HG02870 (cell line): ENCODE results near the gene BUD31.
A peak's percentile ranks its signal among the peaks of the same experiment; 100 is the strongest.
"Not testable (repeated sequence)": the region's sequence is repeated elsewhere in the genome, so short reads cannot be mapped to it uniquely, and the experiment has no call there.

Source experiments
- ATAC-seq: cut with Tn5 transposase; IDR thresholded peaks from one replicate; pipeline ENCODE4 v1.9.1; 2021; ENCODE audit warnings: mild to moderate bottlenecking, moderate library complexity; ENCODE audit not compliant: unreplicated experiment

BUD31 gene

GRCh38 chr7:99397297-99397983 is 11.3 kb upstream of the BUD31 start:
- ATAC-seq = no peak

GRCh38 chr7:99398891-99399445 is 9.8 kb upstream of the BUD31 start:
- ATAC-seq = no peak

- no peak for ATAC-seq
These were observed 9.2 kb upstream of the BUD31 start for GRCh38 chr7:99399597-99399996.

GRCh38 chr7:99402854-99403253 is 5.9 kb upstream of the BUD31 start:
- ATAC-seq = no peak

GRCh38 chr7:99403764-99404163 is 5.0 kb upstream of the BUD31 start:
- no peak for ATAC-seq

- no peak for ATAC-seq
These were observed 4.4 kb upstream of the BUD31 start for GRCh38 chr7:99404235-99404976.

GRCh38 chr7:99404977-99405320 is 3.8 kb upstream of the BUD31 start:
- no peak for ATAC-seq

- no peak for ATAC-seq
These were observed 2.2 kb upstream of the BUD31 start for GRCh38 chr7:99406557-99406956.

- no peak for ATAC-seq
These were observed 844 bp upstream of the BUD31 start for GRCh38 chr7:99407872-99408378.

GRCh38 chr7:99409192-99409572 is 413 bp downstream of the BUD31 start:
- ATAC-seq = peak; percentile 3

- no peak for ATAC-seq
These were observed 1.0 kb downstream of the BUD31 start for GRCh38 chr7:99409806-99410205.

- no peak for ATAC-seq
These were observed 1.9 kb downstream of the BUD31 start for GRCh38 chr7:99410635-99411034.

GRCh38 chr7:99415513-99416127 is 6.9 kb downstream of the BUD31 start:
- not testable (repeated sequence) for ATAC-seq

GRCh38 chr7:99418260-99418659 is 9.5 kb downstream of the BUD31 start:
- ATAC-seq = no peak

- ATAC-seq = no peak
These were observed 10.7 kb downstream of the BUD31 start for GRCh38 chr7:99419323-99420021.

GRCh38 chr7:99420213-99420612 is 11.4 kb downstream of the BUD31 start:
- no peak for ATAC-seq

- ATAC-seq = no peak
These were observed 12.2 kb downstream of the BUD31 start for GRCh38 chr7:99420986-99421385.

- ATAC-seq = no peak
These were observed 13.4 kb downstream of the BUD31 start for GRCh38 chr7:99422186-99422585.

- no peak for ATAC-seq
These were observed 13.9 kb downstream of the BUD31 start for GRCh38 chr7:99422625-99423024.

GRCh38 chr7:99424932-99425730 is 16.4 kb downstream of the BUD31 start:
- ATAC-seq = no peak
